ENCODE results near the gene PALS1.
A peak's percentile ranks its signal among the peaks of the same experiment; 100 is the strongest.

PALS1 gene

GRCh38 chr14:67241411-67242167, at the start of gene PALS1:
Gene PALS1, plus strand, starts transcription at chr14:67241435. Its CDS starts 37,736 bp downstream, at chr14:67279171.
- no peak for FAIRE-seq

- FAIRE-seq = no peak
Measured at GRCh38 chr14:67191768-67192290, 49.4 kb upstream of the PALS1 start.

GRCh38 chr14:67192366-67192765, 48.9 kb upstream of the PALS1 start:
- FAIRE-seq = no peak

- no peak for FAIRE-seq
Measured at GRCh38 chr14:67195279-67195678, 46.0 kb upstream of the PALS1 start.

GRCh38 chr14:67199016-67199415, 42.2 kb upstream of the PALS1 start:
- FAIRE-seq = no peak

- FAIRE-seq = no peak
Measured at GRCh38 chr14:67207810-67208209, 33.4 kb upstream of the PALS1 start.

GRCh38 chr14:67218126-67218525, 23.1 kb upstream of the PALS1 start:
- FAIRE-seq = no peak

GRCh38 chr14:67221248-67221981, 19.8 kb upstream of the PALS1 start:
- no peak for FAIRE-seq

- no peak for FAIRE-seq
Measured at GRCh38 chr14:67221982-67222328, 19.3 kb upstream of the PALS1 start.

GRCh38 chr14:67225523-67225922, 15.7 kb upstream of the PALS1 start:
- no peak for FAIRE-seq

DNA sequence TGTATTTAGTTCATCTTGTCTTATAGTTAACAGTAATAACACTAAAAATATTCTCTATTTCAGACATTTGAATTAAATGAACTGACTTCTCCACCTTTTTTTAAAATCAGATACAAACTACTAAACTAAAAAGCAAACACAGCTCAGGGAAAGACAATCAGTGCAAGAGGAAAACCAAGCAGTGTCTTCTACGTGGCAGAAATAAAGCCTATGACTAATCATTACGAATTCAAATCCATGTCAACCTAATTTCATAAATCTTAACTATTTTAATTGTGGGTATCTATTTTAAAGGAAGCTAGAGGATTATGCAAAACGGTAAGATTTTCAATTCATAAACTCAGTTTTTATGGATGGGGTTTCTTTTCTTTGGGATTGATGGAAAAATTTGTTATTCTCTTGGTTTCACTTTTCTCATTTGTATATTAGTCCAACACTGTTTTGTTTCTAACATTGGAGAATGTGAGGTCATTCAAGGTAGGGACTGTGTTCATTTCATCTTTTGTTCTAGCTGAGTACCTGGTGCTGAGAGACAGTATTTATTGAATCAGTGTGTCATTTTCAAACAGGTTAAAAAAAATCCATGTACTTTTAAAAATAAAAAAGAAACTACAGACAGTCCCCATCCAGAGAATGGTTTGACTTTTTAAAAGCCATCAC, 12.8 kb upstream of the PALS1 start:
- FAIRE-seq = no peak

DNA sequence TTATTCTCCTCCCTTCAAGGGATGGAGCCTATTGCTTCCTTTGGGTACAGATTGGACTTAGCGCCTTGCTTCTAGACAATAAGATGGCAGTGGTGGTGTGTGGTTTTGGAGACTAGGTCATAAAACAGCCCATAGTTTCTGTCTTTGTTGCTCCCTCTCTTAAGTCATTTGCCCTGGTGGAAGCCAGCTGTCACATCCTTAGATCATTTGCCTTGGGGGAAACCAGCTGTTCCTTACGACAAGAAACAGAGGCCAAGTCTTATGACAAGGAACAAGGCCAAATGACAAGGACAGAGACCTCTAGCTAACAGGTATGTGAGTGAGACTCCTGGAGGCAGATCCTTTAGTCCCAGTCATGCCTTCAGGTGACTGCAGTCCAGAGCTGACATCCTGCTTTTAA, 9.2 kb upstream of the PALS1 start:
- no peak for FAIRE-seq

DNA sequence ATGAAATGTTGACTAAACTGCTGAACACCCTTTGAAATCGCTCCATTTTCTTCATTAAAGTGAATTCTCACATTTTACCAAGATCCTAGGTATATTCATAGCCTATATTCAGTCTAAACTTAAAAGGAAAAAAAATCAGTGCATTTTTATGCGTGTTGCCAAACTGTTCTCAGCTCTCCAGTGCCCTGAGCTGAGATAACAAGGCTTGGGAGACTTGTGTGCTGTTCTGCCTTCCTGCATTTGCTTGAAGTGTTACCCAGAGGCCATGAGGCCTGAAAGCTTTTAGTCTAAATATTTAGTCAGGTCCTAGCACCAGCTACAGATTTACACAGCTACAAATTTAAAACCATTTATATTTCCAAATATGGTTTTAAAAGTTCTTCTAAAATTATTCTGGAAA, 8.6 kb upstream of the PALS1 start:
- no peak for FAIRE-seq

GRCh38 chr14:67237591-67237990, 3.6 kb upstream of the PALS1 start:
- no peak for FAIRE-seq

DNA sequence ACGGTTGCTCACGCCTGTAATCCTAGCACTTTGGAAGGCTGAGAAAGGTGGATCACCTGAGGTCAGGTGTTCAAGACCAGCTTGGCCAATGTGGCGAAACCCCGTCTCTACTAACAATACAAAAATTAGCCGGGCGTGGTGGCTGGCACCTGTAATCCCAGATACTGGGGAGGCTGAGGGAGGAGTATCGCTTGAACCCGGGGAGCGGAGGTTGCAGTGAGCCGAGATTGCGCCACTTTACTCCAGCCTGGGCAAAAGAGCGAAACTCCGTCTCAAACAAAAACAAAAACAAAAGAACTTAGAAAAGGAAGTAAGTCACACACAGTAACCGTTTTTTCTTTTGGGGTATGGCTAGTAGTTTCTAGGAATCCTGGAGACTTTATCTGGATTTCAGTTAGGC, 1.7 kb upstream of the PALS1 start:
- FAIRE-seq = no peak

DNA sequence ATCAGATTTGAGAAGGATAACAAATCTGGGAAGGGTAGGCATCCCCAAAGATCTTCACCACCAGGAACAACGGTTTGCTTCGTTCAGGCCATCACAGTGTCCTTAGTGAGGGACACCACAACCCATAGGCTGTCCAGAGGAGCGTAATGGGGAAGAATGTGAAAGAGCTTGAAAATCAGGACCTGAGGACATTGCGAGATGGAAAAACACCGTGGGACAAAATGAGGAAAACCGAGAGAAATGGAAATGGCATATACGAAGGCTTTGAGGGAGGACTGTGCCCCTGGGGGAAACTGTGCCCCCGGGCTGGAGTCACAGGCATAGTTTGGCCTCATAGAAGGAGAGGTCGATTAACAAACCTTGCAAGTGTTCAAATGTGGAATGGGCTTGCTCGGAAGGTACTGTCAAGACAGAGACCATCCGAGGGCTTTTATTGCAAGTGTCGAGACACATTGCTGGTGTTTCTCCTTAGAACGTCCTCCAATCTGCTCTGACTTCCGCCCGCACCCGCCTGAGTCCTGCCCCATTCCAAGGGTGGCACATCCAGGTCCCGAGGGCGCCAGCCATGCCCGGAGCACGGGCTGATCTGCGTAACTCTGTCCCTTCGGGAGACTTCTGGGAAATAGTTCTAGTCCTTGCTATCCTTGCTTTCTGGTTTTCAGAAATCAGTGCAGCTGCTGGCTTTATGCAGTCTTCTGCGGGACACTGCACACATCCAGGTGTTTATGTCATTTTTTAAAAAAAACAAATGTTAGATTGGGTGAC, 885 bp upstream of the PALS1 start:
- no peak for FAIRE-seq

GRCh38 chr14:67240978-67241410, 241 bp upstream of the PALS1 start:
- peak; percentile 14 for FAIRE-seq

- no peak for FAIRE-seq
Measured at GRCh38 chr14:67242168-67242420, 859 bp downstream of the PALS1 start.

GRCh38 chr14:67245104-67245503, 3.9 kb downstream of the PALS1 start:
- no peak for FAIRE-seq

- FAIRE-seq = no peak
Measured at GRCh38 chr14:67251573-67252226, 10.5 kb downstream of the PALS1 start.

GRCh38 chr14:67253076-67253635, 11.9 kb downstream of the PALS1 start:
- no peak for FAIRE-seq

- FAIRE-seq = no peak
Measured at GRCh38 chr14:67257906-67258305, 16.7 kb downstream of the PALS1 start.
